Smooth muscle cell (in vitro differentiated cells): ENCODE data around the gene CACFD1. TPM values are rescaled to one million over a fixed set of nuclear protein-coding genes. Genes with fewer than 3 reads are reported as not detected.

Experiments
- DNase-seq: peaks from one replicate; lab custom pipeline; 2025; ENCODE audit not compliant: unreplicated experiment; lab: John Stamatoyannopoulos, UW
- H2AFZ ChIP-seq: fragments of 200-600 bp; sonication (generic); 2 replicates; pipeline ENCODE4 v1.6.0; 2016; ENCODE audit warnings: antibody characterized with exemption, low read depth, mild to moderate bottlenecking
- H3F3A ChIP-seq: fragments of 200-600 bp; sonication (generic); 2 replicates; pipeline ENCODE4 v1.6.0; 2017; ENCODE audit warnings: antibody characterized with exemption, low read depth
- H3K27ac ChIP-seq: fragments of 200-600 bp; sonication (generic); 2 replicates; pipeline ENCODE4 v1.5.1; 2016; ENCODE audit warnings: low read depth, mild to moderate bottlenecking
- H3K27me3 ChIP-seq: fragments of 200-600 bp; sonication (generic); 2 replicates; pipeline ENCODE4 v1.6.1; 2016; ENCODE audit warnings: low read depth, mild to moderate bottlenecking
- H3K36me3 ChIP-seq: fragments of 200-600 bp; sonication (generic); 2 replicates; pipeline ENCODE4 v1.5.1; 2016; ENCODE audit warnings: low read depth
- H3K4me1 ChIP-seq: fragments of 200-600 bp; sonication (generic); 2 replicates; pipeline ENCODE4 v1.5.1; 2016; ENCODE audit warnings: low read depth
- H3K4me2 ChIP-seq: fragments of 200-600 bp; sonication (generic); 2 replicates; pipeline ENCODE4 v1.6.0; 2016; ENCODE audit warnings: mild to moderate bottlenecking
- H3K4me3 ChIP-seq: fragments of 200-600 bp; sonication (generic); 2 replicates; pipeline ENCODE4 v1.5.1; 2016; ENCODE audit warnings: mild to moderate bottlenecking
- H3K79me2 ChIP-seq: fragments of 200-600 bp; sonication (generic); 2 replicates; pipeline ENCODE4 v1.6.0; 2016; ENCODE audit warnings: low read depth, mild to moderate bottlenecking
- H3K9ac ChIP-seq: fragments of 200-600 bp; sonication (generic); 2 replicates; pipeline ENCODE4 v1.6.0; 2016; ENCODE audit warnings: low read depth
- H3K9me3 ChIP-seq: fragments of 200-600 bp; sonication (generic); replicated peaks from 2 replicates; pipeline ENCODE4 v1.5.1; 2016; ENCODE audit warnings: low read depth
- H4K20me1 ChIP-seq: fragments of 200-600 bp; sonication (generic); 2 replicates; pipeline ENCODE4 v1.6.0; 2016; ENCODE audit warnings: low read depth
- WGBS: methylation state at CpG from one replicate; pipeline ENCODE4 v1.1.7; 2016; ENCODE audit warnings: low lambda C conversion rate; 5-methylcytosine and 5-hydroxymethylcytosine counted together
- polyA plus RNA-seq: library from polyadenylated mRNA; unstranded; fragments of >200 nt; fragmentation: Nextera tagmentation; extraction: Ambion mirVana; gene quantifications from 2 replicates; pipeline ENCODE4 v1.2.1, GENCODE V29; 2016
- total RNA-seq: library from RNA; depleted of rRNA; stranded (reverse); fragments of >200 nt; gene quantifications from 2 replicates; pipeline ENCODE4 v1.2.3, GENCODE V29; 2014
- TF ChIP-seq, protein P1 (sequence below): fragments of 200-600 bp; sonication (generic); IDR thresholded peaks from 2 replicates; pipeline ENCODE4 v1.5.1; 2017; ENCODE audit warnings: borderline replicate concordance, mild to moderate bottlenecking, antibody characterized with exemption; ENCODE audit not compliant: insufficient read depth, poor library complexity, severe bottlenecking

The CACFD1 gene
- total and polyA plus RNA-seq, 2 experiments from 2014 or later, result 5.8 to 27.1 TPM

- H3K9me3 ChIP-seq, result no peaks in the 10 kb centered on the region
- H3F3A ChIP-seq, result no peaks in the 10 kb centered on the region
- H4K20me1 ChIP-seq, result no peaks in the 10 kb centered on the region
- H3K4me3 ChIP-seq, result no peak overlapping the region
- H3K4me1 ChIP-seq, result no peaks in the 10 kb centered on the region
- H3K9ac ChIP-seq, result no peak overlapping the region
- H3K79me2 ChIP-seq, result no peaks in the 10 kb centered on the region
- no peak overlapping the region for H2AFZ ChIP-seq
- H3K27ac ChIP-seq, result no peak overlapping the region
- TF ChIP-seq, protein P1, sequence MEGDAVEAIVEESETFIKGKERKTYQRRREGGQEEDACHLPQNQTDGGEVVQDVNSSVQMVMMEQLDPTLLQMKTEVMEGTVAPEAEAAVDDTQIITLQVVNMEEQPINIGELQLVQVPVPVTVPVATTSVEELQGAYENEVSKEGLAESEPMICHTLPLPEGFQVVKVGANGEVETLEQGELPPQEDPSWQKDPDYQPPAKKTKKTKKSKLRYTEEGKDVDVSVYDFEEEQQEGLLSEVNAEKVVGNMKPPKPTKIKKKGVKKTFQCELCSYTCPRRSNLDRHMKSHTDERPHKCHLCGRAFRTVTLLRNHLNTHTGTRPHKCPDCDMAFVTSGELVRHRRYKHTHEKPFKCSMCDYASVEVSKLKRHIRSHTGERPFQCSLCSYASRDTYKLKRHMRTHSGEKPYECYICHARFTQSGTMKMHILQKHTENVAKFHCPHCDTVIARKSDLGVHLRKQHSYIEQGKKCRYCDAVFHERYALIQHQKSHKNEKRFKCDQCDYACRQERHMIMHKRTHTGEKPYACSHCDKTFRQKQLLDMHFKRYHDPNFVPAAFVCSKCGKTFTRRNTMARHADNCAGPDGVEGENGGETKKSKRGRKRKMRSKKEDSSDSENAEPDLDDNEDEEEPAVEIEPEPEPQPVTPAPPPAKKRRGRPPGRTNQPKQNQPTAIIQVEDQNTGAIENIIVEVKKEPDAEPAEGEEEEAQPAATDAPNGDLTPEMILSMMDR, result no peak
- DNase-seq, result no peak
- no peak overlapping the region for H3K4me2 ChIP-seq
- H3K27me3 ChIP-seq, result no peaks in the 10 kb centered on the region
- WGBS, result 95% methylated on average over 10 of the region's 10 CpGs
- H3K36me3 ChIP-seq, result no peaks in the 10 kb centered on the region
Measured at GRCh38 chr9:133515240-133515610, 55.4 kb downstream of the CACFD1 start.

GRCh38 chr9:133515615-133516255, 56.0 kb downstream of the CACFD1 start:
- Histone ChIP-seq H3F3A (no peaks in the 10 kb centered on the region), H2AFZ (no peak overlapping the region), H3K4me2 (no peak overlapping the region), H3K4me1 (no peaks in the 10 kb centered on the region), H3K9me3 (no peaks in the 10 kb centered on the region), H3K36me3 (no peaks in the 10 kb centered on the region), H4K20me1 (no peaks in the 10 kb centered on the region), H3K4me3 (no peak overlapping the region), H3K9ac (no peak overlapping the region), H3K79me2 (no peaks in the 10 kb centered on the region), H3K27ac (no peak overlapping the region), H3K27me3 (no peaks in the 10 kb centered on the region)
- TF ChIP-seq, protein P1, result no peak
- WGBS, result 89% methylated on average over 17 of the region's 17 CpGs
- DNase-seq, result no peak

GRCh38 chr9:133516256-133516960, 56.6 kb downstream of the CACFD1 start:
- DNase-seq, result no peak
- Histone ChIP-seq H3K36me3 (no peaks in the 10 kb centered on the region), H4K20me1 (no peaks in the 10 kb centered on the region), H3K4me2 (no peak overlapping the region), H3K27ac (no peak overlapping the region), H2AFZ (no peak overlapping the region), H3K27me3 (no peaks in the 10 kb centered on the region), H3K9me3 (no peaks in the 10 kb centered on the region), H3K79me2 (no peaks in the 10 kb centered on the region), H3K9ac (no peak overlapping the region), H3K4me3 (no peak overlapping the region), H3F3A (no peaks in the 10 kb centered on the region), H3K4me1 (no peaks in the 10 kb centered on the region)
- TF ChIP-seq, protein P1, result no peak
- 89% methylated on average over 11 of the region's 11 CpGs for WGBS

DNA sequence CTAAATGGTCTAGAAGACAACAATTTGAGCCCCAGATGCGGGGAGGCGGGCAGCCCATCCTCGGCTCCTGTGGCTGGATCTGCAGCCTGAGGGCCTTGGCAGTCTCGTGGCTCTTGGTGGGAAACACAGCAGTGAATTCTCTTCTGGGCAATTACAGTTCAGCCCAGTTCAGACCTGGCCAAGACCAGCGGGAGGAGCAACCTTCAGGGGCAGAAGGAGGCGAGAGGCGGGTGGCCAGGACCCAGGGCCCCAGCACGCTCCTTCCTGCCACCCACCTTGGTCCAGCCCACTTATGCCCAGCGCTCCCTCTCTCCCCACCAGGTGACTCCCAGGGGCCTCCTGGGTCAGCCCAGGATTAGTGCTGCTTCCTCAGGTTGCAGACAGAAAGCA, 57.2 kb downstream of the CACFD1 start:
- no peak overlapping the region for H3K4me3 ChIP-seq
- 95% methylated on average over 9 of the region's 9 CpGs for WGBS
- TF ChIP-seq, protein P1, result no peak
- no peak overlapping the region for H3K27ac ChIP-seq
- H3K4me2 ChIP-seq, result no peak overlapping the region
- no peak for DNase-seq
- H3K4me1 ChIP-seq, result no peaks in the 10 kb centered on the region
- no peak overlapping the region for H2AFZ ChIP-seq
- H3K36me3 ChIP-seq, result no peaks in the 10 kb centered on the region
- no peaks in the 10 kb centered on the region for H3K27me3 ChIP-seq
- no peak overlapping the region for H3K9ac ChIP-seq
- no peaks in the 10 kb centered on the region for H3F3A ChIP-seq
- H3K9me3 ChIP-seq, result no peaks in the 10 kb centered on the region
- no peaks in the 10 kb centered on the region for H4K20me1 ChIP-seq
- no peaks in the 10 kb centered on the region for H3K79me2 ChIP-seq
